Panc1 (cell line): Measurements from ENCODE around the gene CSHL1. TPM values are rescaled to one million over a fixed set of nuclear protein-coding genes. Genes with fewer than 3 reads are reported as not detected.
"Not testable (repeated sequence)": the region's sequence is repeated elsewhere in the genome, so short reads cannot be mapped to it uniquely, and the experiment has no call there.

ENCODE experiments used
- ATAC-seq: fragments of 200-7000 bp; cut with Tn5 transposase; 2 replicates; pipeline ENCODE4 v1.9.1; 2020; ENCODE audit warnings: mild to moderate bottlenecking, moderate library complexity
- BruUV-seq: library from RNA; stranded (reverse); fragments of 400-500 nt; replicated peaks from 2 replicates; lab custom pipeline; 2021; lab: Mats Ljungman, UMichigan
- CTCF ChIA-PET: fragments of 300-600 bp; sonication (Branson Sonifier 250); formaldehyde crosslinking; loops from one replicate; lab custom pipeline; 2022; ENCODE audit warnings: antibody characterized with exemption; lab: Charles Lee
- POLR2A ChIA-PET: fragments of 300-600 bp; sonication (Branson Sonifier 250); formaldehyde crosslinking; loops from one replicate; lab custom pipeline; 2022; ENCODE audit warnings: antibody characterized with exemption; lab: Charles Lee
- DNase-seq: peaks from one replicate; pipeline ENCODE4 v3.0.0-alpha.2; 2010; ENCODE audit warnings: low read depth, low spot score
- H3K27ac ChIP-seq: 2 replicates; pipeline ENCODE4 v1.5.1; 2011; ENCODE audit warnings: mild to moderate bottlenecking, low read length, inconsistent platforms
- H3K27me3 ChIP-seq: fragments of 200-500 bp; sonication (Bioruptor generic); 2 replicates; pipeline ENCODE4 v1.6.0; 2014; ENCODE audit warnings: low read length, inconsistent platforms; ENCODE audit not compliant: control insufficient read depth, insufficient read depth
- H3K36me3 ChIP-seq: fragments of 200-500 bp; sonication (Bioruptor generic); 2 replicates; pipeline ENCODE4 v1.5.1; 2014; ENCODE audit warnings: inconsistent platforms, mild to moderate bottlenecking, low read length, moderate library complexity; ENCODE audit not compliant: control insufficient read depth, insufficient read depth
- H3K4me1 ChIP-seq: 2 replicates; pipeline ENCODE4 v1.5.1; 2011; ENCODE audit warnings: inconsistent platforms, mild to moderate bottlenecking, low read length, moderate library complexity; ENCODE audit not compliant: control insufficient read depth, insufficient read depth
- H3K4me3 ChIP-seq, 2 experiments: 2 replicates each; pipeline ENCODE4 v1.5.1; 2011 to 2012; ENCODE audit warnings: low read depth in 2 of 2, low read length in 2 of 2, mild to moderate bottlenecking in 2 of 2, inconsistent platforms in 1 of 2, moderate library complexity in 1 of 2
- H3K9me3 ChIP-seq: fragments of 200-500 bp; sonication (Bioruptor generic); 2 replicates; pipeline ENCODE4 v1.5.1; 2014; ENCODE audit warnings: low read depth, mild to moderate bottlenecking, inconsistent platforms, low read length, moderate library complexity; ENCODE audit not compliant: control insufficient read depth, insufficient read depth
- CTCF ChIP-seq: fragments of 450-650 bp; IDR thresholded peaks from 2 replicates; pipeline ENCODE4 v1.5.1; 2017; ENCODE audit warnings: mild to moderate bottlenecking
- POLR2AphosphoS5 ChIP-seq: IDR thresholded peaks from 2 replicates; pipeline ENCODE4 v1.6.1; 2012; ENCODE audit warnings: mild to moderate bottlenecking, low read depth, low read length, moderate library complexity
- in situ Hi-C: cut with HindIII; loops from 2 replicates; pipeline ENCODE4 v1.10.0; 2016; ENCODE audit warnings: low sequenced_read_pairs, low pct_unique_long_range_greater_than_20kb
- intact Hi-C: fragments of 100-400 bp; cut with micrococcal nuclease; formaldehyde crosslinking; loops from one replicate; pipeline ENCODE4 v1.10.0; 2022; ENCODE audit not compliant: unreplicated experiment
- total RNA-seq: library from RNA; stranded (reverse); gene quantifications from one replicate; pipeline ENCODE4 v1.2.1, GENCODE V29; 2021; ENCODE audit not compliant: unreplicated experiment

Gene CSHL1
- total RNA-seq, 1 experiment from 2014 or later: not detected

GRCh38 chr17:63889026-63889848 is 21.8 kb downstream of the CSHL1 start:
- peak; percentile 74 for TF ChIP-seq CTCF
- peak; percentile 91 for ATAC-seq
- H3K27me3 ChIP-seq, intact Hi-C loops, in situ Hi-C loops, H3K36me3 ChIP-seq, BruUV-seq, H3K27ac ChIP-seq, H3K4me3 ChIP-seq, DNase-seq, H3K9me3 ChIP-seq, POLR2A ChIA-PET, H3K4me1 ChIP-seq: not testable (repeated sequence)
- CTCF ChIA-PET: interaction anchor here (0.6 to 1.0 kb wide), 3 partner anchors 19 to 132 kb away, joined by 3 to 4 read pairs (median 3); no protein-coding TSS in a partner anchor

- CTCF ChIA-PET, H3K9me3 ChIP-seq, H3K36me3 ChIP-seq, H3K4me1 ChIP-seq, ATAC-seq, H3K4me3 ChIP-seq, intact Hi-C loops, in situ Hi-C loops, BruUV-seq, POLR2A ChIA-PET, DNase-seq, H3K27ac ChIP-seq, H3K27me3 ChIP-seq: not testable (repeated sequence)
Observed at GRCh38 chr17:63885119-63885518, 25.9 kb downstream of the CSHL1 start.

DNA sequence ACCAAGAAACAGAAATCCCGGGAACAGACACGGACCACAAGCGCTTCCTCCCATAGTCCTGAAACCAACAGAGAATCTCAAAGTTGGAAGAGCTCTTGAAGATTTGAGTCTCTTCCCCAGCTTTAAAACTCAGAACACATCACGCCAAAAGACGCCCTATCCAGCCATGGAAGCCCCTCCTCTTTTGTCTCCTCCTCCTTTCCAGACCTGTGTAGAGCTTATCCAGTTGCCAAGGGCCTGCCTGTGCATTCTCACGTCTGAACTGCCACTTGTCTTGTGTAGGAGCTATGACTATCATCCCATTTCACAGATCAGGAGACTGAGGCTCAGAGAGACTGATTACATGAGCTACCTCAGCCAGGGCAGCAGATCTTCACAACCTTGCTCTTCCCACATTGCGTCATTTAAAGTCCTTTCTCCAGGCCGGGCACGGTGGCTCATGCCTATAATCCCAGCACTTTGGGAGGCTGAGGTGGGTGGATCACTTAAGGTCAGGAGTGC is 28.4 kb downstream of the CSHL1 start:
- CTCF ChIA-PET: interaction anchor here (0.7 kb wide), 1 partner anchor 500 kb away, joined by 5 read pairs; no protein-coding TSS in a partner anchor
- in situ Hi-C loops: not testable (repeated sequence)

DNA sequence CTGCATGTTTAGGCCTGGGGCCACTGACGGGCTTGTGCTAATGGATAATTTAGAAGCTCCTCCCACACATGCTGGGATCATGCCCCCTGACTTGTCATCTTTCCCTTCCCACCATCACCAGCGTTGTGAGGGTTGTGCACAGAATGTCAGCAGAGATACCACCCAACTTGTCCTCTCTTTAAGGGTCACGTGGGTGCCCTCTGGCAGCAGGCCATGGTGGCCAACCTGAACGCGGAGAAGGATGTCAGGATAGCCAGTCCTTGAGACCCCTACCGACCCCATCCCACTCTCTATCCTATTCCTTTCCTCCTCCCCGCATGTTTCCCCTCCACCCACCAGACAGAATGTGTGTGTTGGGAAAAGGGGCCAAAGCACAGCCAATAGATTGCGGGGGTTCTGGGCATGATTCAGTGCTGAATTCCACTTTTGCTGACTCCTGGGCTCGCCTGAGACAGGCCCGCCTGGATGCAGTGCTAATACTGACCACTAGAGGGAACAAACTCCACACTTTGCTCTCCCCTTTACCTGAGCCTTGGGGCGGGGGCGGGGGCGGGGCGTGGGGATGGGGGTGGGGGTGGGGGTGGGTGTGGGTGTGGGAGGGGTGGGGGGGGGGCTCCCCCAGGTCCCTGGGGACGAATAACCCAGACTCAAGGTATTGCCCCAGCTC is 29.0 kb downstream of the CSHL1 start, which contains the start of gene GH2:
Gene GH2 (minus strand): TSS at position 10 of the 667 bp plus-strand sequence. CDS start 143 bp downstream, outside the sequence.
- Histone ChIP-seq H3K27me3 (no peaks in the 10 kb centered on the region), H3K4me3 (no peak within 1 kb of the TSS), H3K36me3 (no peaks in the 10 kb centered on the region), H3K9me3 (no peaks in the 10 kb centered on the region), H3K4me1 (no peaks in the 10 kb centered on the region), H3K27ac (no peak within 1 kb of the TSS)
- ATAC-seq: peak; percentile 87
- no TSS peak for BruUV-seq
- in situ Hi-C loops (no loop called here), intact Hi-C loops (no loop called here)
- POLR2A ChIA-PET: no interaction called here
- CTCF ChIA-PET: interaction anchor here (0.7 kb wide), 1 partner anchor 12 kb away, joined by 4 read pairs; no protein-coding TSS in a partner anchor
- TF ChIP-seq POLR2AphosphoS5 (no peak), CTCF (peak; percentile 63)
- DNase-seq: peak; percentile 35

More for the DNA sequence above, 28.4 kb downstream of the CSHL1 start:
- H3K4me3 ChIP-seq, H3K9me3 ChIP-seq, DNase-seq, H3K27ac ChIP-seq, BruUV-seq, H3K27me3 ChIP-seq, H3K36me3 ChIP-seq, POLR2A ChIA-PET, intact Hi-C loops, H3K4me1 ChIP-seq, ATAC-seq: not testable (repeated sequence)
